HG03342 (cell line): Measurements from ENCODE around the gene GNAI1.

Source experiments
- ATAC-seq: cut with Tn5 transposase; IDR thresholded peaks from one replicate; pipeline ENCODE4 v1.9.1; 2021; ENCODE audit warnings: mild to moderate bottlenecking, moderate library complexity; ENCODE audit not compliant: unreplicated experiment

GNAI1 gene

GRCh38 chr7:80204919-80205318 lies 70.3 kb downstream of the GNAI1 start:
- ATAC-seq: no peak

GRCh38 chr7:80206763-80207162 lies 72.1 kb downstream of the GNAI1 start:
- peak; percentile 94 for ATAC-seq

- ATAC-seq: no peak
Measured at GRCh38 chr7:80207501-80207900, 72.9 kb downstream of the GNAI1 start.

GRCh38 chr7:80208700-80209099 lies 74.1 kb downstream of the GNAI1 start:
- no peak for ATAC-seq

- ATAC-seq: no peak
Measured at GRCh38 chr7:80210400-80210799, 75.8 kb downstream of the GNAI1 start.

- no peak for ATAC-seq
Measured at GRCh38 chr7:80213814-80214213, 79.2 kb downstream of the GNAI1 start.

GRCh38 chr7:80215734-80216133 lies 81.1 kb downstream of the GNAI1 start:
- ATAC-seq: no peak

- ATAC-seq: peak; percentile 39
Measured at GRCh38 chr7:80216996-80217842, 82.6 kb downstream of the GNAI1 start.

- no peak for ATAC-seq
Measured at GRCh38 chr7:80218723-80219122, 84.1 kb downstream of the GNAI1 start.

- no peak for ATAC-seq
Measured at GRCh38 chr7:80220022-80220634, 85.5 kb downstream of the GNAI1 start.

- ATAC-seq: no peak
Measured at GRCh38 chr7:80224415-80224814, 89.8 kb downstream of the GNAI1 start.

GRCh38 chr7:80225361-80225760 lies 90.7 kb downstream of the GNAI1 start:
- no peak for ATAC-seq

- no peak for ATAC-seq
Measured at GRCh38 chr7:80226629-80227028, 92.0 kb downstream of the GNAI1 start.

- ATAC-seq: no peak
Measured at GRCh38 chr7:80230327-80230726, 95.7 kb downstream of the GNAI1 start.

GRCh38 chr7:80231707-80232106 lies 97.1 kb downstream of the GNAI1 start:
- no peak for ATAC-seq

- no peak for ATAC-seq
Measured at GRCh38 chr7:80232979-80233724, 98.5 kb downstream of the GNAI1 start.

- no peak for ATAC-seq
Measured at GRCh38 chr7:80235334-80235733, 100.7 kb downstream of the GNAI1 start.

GRCh38 chr7:80236681-80237080 lies 102.0 kb downstream of the GNAI1 start:
- ATAC-seq: no peak

GRCh38 chr7:80240265-80241025 lies 105.8 kb downstream of the GNAI1 start:
- no peak for ATAC-seq

- no peak for ATAC-seq
Measured at GRCh38 chr7:80241671-80242070, 107.0 kb downstream of the GNAI1 start.

- no peak for ATAC-seq
Measured at GRCh38 chr7:80243425-80243824, 108.8 kb downstream of the GNAI1 start.
